C4-2B (cell line): Measurements from ENCODE around the gene MRPL44.

ENCODE experiments used
- ZFX ChIP-seq: fragments of 450-650 bp; IDR thresholded peaks from 2 replicates; pipeline ENCODE4 v1.6.1; 2017
- TF ChIP-seq, protein P1 (sequence below): fragments of 450-650 bp; conservative IDR thresholded peaks from 2 replicates; pipeline ENCODE4 v1.5.1; 2017; ENCODE audit warnings: mild to moderate bottlenecking

- TF ChIP-seq, protein P1, sequence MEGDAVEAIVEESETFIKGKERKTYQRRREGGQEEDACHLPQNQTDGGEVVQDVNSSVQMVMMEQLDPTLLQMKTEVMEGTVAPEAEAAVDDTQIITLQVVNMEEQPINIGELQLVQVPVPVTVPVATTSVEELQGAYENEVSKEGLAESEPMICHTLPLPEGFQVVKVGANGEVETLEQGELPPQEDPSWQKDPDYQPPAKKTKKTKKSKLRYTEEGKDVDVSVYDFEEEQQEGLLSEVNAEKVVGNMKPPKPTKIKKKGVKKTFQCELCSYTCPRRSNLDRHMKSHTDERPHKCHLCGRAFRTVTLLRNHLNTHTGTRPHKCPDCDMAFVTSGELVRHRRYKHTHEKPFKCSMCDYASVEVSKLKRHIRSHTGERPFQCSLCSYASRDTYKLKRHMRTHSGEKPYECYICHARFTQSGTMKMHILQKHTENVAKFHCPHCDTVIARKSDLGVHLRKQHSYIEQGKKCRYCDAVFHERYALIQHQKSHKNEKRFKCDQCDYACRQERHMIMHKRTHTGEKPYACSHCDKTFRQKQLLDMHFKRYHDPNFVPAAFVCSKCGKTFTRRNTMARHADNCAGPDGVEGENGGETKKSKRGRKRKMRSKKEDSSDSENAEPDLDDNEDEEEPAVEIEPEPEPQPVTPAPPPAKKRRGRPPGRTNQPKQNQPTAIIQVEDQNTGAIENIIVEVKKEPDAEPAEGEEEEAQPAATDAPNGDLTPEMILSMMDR: no peak
- no peak for TF ChIP-seq ZFX
Measured at GRCh38 chr2:224011837-224012236, 54.6 kb downstream of the MRPL44 start.
